Muscle layer of duodenum (tissue), 2 donors: ENCODE results near the gene HSPG2.
"Not testable (repeated sequence)": the region's sequence is repeated elsewhere in the genome, so short reads cannot be mapped to it uniquely, and the experiment has no call there.

ENCODE experiments used
- H3K27ac ChIP-seq: one replicate; pipeline ENCODE4 v1.7.0; 2013; ENCODE audit warnings: mild to moderate bottlenecking, low read length
- H3K27me3 ChIP-seq: one replicate; pipeline ENCODE4 v1.7.0; 2013; ENCODE audit warnings: low read depth, mild to moderate bottlenecking, control low read depth, low read length
- H3K36me3 ChIP-seq, 2 donors: one replicate each; pipeline ENCODE4 v1.7.0; 2013; ENCODE audit warnings: low read length in 2 of 2, control low read depth in 1 of 2, mild to moderate bottlenecking in 1 of 2; ENCODE audit not compliant: insufficient read depth in 2 of 2, control insufficient read depth in 1 of 2
- H3K4me1 ChIP-seq, 2 donors: one replicate each; pipeline ENCODE4 v1.7.0; 2013; ENCODE audit warnings: low read length in 2 of 2, mild to moderate bottlenecking in 2 of 2, control low read depth in 1 of 2, moderate library complexity in 1 of 2; ENCODE audit not compliant: insufficient read depth in 2 of 2, control insufficient read depth in 1 of 2
- H3K4me3 ChIP-seq, 2 donors: one replicate each; pipeline ENCODE4 v1.7.0; 2013; ENCODE audit warnings: low read length in 2 of 2, low read depth in 1 of 2, mild to moderate bottlenecking in 1 of 2
- H3K9me3 ChIP-seq, 2 donors: one replicate each; pipeline ENCODE4 v1.7.0; 2013; ENCODE audit warnings: low read length in 2 of 2, control low read depth in 1 of 2, mild to moderate bottlenecking in 1 of 2; ENCODE audit not compliant: control insufficient read depth in 1 of 2
- donor health status: healthy.

HSPG2 gene

GRCh38 chr1:21952786-21953520, 15.8 kb upstream of the HSPG2 start:
- Histone ChIP-seq H3K4me3 (no peak overlapping the region), H3K36me3 (no peaks in the 10 kb centered on the region), H3K27ac (no peak overlapping the region), H3K9me3 (no peaks in the 10 kb centered on the region), H3K27me3 (no peaks in the 10 kb centered on the region), H3K4me1 (peaks cover 7 to 16% of the 10 kb centered on the region in 2 donors)

- H3K9me3 ChIP-seq: no peaks in the 10 kb centered on the region
- H3K27ac ChIP-seq: no peak overlapping the region
- peaks cover 6 to 7% of the 10 kb centered on the region in 2 donors for H3K4me1 ChIP-seq
- no peak overlapping the region for H3K4me3 ChIP-seq
- no peaks in the 10 kb centered on the region for H3K27me3 ChIP-seq
- H3K36me3 ChIP-seq: no peaks in the 10 kb centered on the region
These were observed 14.2 kb upstream of the HSPG2 start for GRCh38 chr1:21951226-21951870.

DNA sequence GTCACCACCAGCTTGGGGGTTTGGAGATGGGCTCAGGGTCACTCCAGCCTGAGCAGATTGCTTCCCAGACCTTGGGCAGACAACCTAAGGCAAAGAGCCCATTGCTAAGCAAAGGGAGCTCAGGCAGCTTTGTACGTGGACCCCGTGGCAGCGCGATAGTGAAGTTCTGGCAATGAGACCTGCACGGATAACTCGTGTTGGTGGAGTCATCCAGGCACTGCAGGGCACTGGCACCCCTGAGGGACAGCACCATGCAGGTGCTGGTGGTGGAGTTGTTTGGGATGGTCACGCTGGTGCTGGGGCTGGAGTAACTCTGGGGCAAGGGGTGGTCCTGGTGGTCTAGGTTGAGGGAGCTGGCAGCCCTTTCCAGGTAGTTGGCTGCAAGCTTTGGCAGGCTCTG, 13.6 kb upstream of the HSPG2 start:
- Histone ChIP-seq H3K27me3 (no peaks in the 10 kb centered on the region), H3K4me1 (peaks cover 0 to 4% of the 10 kb centered on the region in 2 donors), H3K9me3 (no peaks in the 10 kb centered on the region), H3K36me3 (no peaks in the 10 kb centered on the region), H3K4me3 (no peak overlapping the region), H3K27ac (no peak overlapping the region)

GRCh38 chr1:21946836-21947587, 9.9 kb upstream of the HSPG2 start:
- Histone ChIP-seq H3K36me3 (no peaks in the 10 kb centered on the region), H3K27me3 (no peaks in the 10 kb centered on the region), H3K27ac (no peak overlapping the region)

DNA sequence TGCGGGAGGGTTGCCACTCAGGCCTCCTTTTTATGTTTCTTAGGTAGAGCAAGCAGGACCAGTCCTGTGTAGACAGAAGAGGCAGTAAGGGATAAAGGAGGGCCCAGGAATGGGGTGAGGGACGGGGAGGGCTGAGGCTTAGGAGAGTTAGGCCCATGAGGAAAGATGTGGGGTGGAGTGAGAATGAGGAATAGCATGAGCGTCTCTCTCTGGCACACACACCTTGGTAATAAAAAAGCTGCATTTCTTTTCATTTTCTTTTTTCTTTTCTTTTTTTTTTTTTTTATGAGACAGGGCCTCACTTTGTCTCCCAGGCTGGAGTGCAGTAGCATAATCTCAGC, 7.6 kb upstream of the HSPG2 start:
- H3K4me1 ChIP-seq: peaks cover 10 to 11% of the 10 kb centered on the region in 2 donors
- peak overlapping the region; percentile 90 for H3K27ac ChIP-seq
- no peaks in the 10 kb centered on the region for H3K36me3 ChIP-seq
- no peak overlapping the region for H3K4me3 ChIP-seq
- H3K9me3 ChIP-seq: no peaks in the 10 kb centered on the region
- H3K27me3 ChIP-seq: no peaks in the 10 kb centered on the region

More at GRCh38 chr1:21946836-21947587, 9.9 kb upstream of the HSPG2 start:
- H3K4me3 ChIP-seq: no peak overlapping the region
- H3K9me3 ChIP-seq: no peaks in the 10 kb centered on the region
- H3K4me1 ChIP-seq: peaks cover 4 to 6% of the 10 kb centered on the region in 2 donors

DNA sequence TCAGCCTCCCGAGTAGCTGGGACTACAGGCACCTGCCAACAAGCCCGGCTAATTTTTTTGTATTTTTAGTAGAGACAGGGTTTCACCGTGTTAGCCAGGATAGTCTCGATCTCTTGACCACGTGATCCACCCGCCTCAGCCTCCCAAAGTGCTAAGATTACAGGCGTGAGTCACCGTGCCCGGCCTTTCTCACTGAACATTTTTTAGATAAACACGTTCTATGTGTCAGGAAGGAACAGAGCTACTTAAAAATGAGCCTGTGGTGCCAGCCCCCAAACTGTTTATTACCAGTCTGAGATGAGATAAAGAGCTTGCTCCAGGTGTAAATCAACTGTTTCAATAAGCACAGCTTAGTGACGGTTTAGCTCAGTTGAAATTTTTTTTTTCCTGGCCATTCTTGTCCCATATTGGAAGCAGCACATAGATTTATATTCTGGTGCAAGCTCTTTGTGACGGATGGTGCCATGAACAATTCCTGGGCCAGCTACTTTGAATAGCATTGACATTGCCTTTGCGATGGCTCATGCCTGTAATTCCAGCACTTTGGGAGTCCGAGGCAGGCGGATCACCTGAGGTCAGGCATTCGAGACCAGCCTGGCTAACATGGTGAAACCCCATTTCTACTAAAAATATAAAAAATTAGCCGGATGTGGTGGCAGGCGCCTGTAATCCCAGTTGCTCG, 6.0 kb upstream of the HSPG2 start:
- H3K9me3 ChIP-seq, H3K27me3 ChIP-seq, H3K36me3 ChIP-seq: not testable (repeated sequence)
- Histone ChIP-seq H3K27ac (peak overlapping the region; percentile 91), H3K4me3 (peak overlapping the region in 1 of 2 donors; percentile 15), H3K4me1 (peaks cover 11 to 21% of the 10 kb centered on the region in 2 donors)

DNA sequence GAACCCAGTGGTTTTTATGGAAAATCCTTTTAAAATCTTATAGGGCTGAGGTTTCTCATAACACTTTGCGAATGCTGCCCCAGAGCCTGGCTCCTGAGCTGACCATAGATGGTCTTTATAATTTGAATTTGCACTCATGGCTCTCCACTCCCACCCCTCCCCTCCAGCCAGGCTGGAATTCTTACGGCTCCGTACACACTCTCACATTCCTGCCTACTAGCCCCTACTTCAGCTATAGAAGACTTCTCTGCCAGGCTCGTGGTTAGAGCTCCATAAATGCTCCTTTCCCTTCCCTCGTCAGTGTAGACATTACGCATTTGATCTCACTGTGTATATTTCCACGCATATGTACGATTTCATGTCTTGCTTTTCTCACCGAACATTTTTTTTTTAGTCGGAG, 5.4 kb upstream of the HSPG2 start:
- H3K27me3 ChIP-seq: no peaks in the 10 kb centered on the region
- peak overlapping the region; percentile 91 for H3K27ac ChIP-seq
- H3K4me3 ChIP-seq: peak overlapping the region in 1 of 2 donors; percentile 15
- no peaks in the 10 kb centered on the region for H3K9me3 ChIP-seq
- H3K36me3 ChIP-seq: no peaks in the 10 kb centered on the region
- peaks cover 11 to 27% of the 10 kb centered on the region in 2 donors for H3K4me1 ChIP-seq

DNA sequence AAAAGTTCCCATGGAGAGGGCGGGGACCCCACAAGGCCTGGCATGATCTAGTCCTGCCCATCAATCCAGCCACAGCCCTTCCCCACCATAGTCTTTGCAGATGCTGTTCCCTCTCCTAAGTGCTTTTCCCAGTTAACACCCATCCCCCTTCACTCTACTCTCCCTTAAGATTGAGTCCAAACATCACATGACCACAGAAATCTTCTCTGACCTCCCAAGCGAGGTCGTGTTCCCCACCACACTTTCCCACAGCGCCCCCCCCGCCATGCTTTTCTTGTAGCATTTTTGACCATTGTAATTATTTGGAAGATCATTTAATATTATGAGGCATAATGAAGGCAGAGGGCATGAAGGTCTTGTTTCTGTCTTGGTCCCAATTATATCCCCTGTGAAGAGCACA, 4.3 kb upstream of the HSPG2 start:
- peaks cover 0 to 4% of the 10 kb centered on the region in 2 donors for H3K36me3 ChIP-seq
- no peaks in the 10 kb centered on the region for H3K9me3 ChIP-seq
- H3K27me3 ChIP-seq: no peaks in the 10 kb centered on the region
- H3K4me1 ChIP-seq: peaks cover 11 to 27% of the 10 kb centered on the region in 2 donors
- H3K4me3 ChIP-seq: no peak overlapping the region
- H3K27ac ChIP-seq: peak overlapping the region; percentile 91

GRCh38 chr1:21940492-21940891, 3.4 kb upstream of the HSPG2 start:
- H3K9me3 ChIP-seq: no peaks in the 10 kb centered on the region
- H3K4me3 ChIP-seq: peak overlapping the region in 1 of 2 donors; percentile 26
- H3K4me1 ChIP-seq: peaks cover 11 to 27% of the 10 kb centered on the region in 2 donors
- H3K36me3 ChIP-seq: peaks cover 0 to 4% of the 10 kb centered on the region in 2 donors
- H3K27me3 ChIP-seq: no peaks in the 10 kb centered on the region
- H3K27ac ChIP-seq: peak overlapping the region; percentile 91

- H3K9me3 ChIP-seq: no peaks in the 10 kb centered on the region
- H3K4me3 ChIP-seq: peak overlapping the region in 1 of 2 donors; percentile 26
- H3K27me3 ChIP-seq: no peaks in the 10 kb centered on the region
- peaks cover 11 to 27% of the 10 kb centered on the region in 2 donors for H3K4me1 ChIP-seq
- H3K36me3 ChIP-seq: peaks cover 0 to 4% of the 10 kb centered on the region in 2 donors
- H3K27ac ChIP-seq: peak overlapping the region; percentile 91
These were observed 2.7 kb upstream of the HSPG2 start for GRCh38 chr1:21939650-21940374.
